Right lobe of liver (tissue), 4 donors: ENCODE measurements around the gene HIP1R.

Source experiments
- POLR2A ChIP-seq: fragments of 450-650 bp; IDR thresholded peaks from one replicate; pipeline ENCODE4 v1.6.1; 2017; ENCODE audit warnings: antibody characterized with exemption, mild to moderate bottlenecking
- TF ChIP-seq, protein P1 (sequence below), 4 donors: fragments of 200-600 bp in 3 of 4; fragments of 450-650 bp in 1 of 4; IDR thresholded peaks; one replicate each; pipeline versions ENCODE4 v1.5.1 to v1.8.0; 2016 to 2022; ENCODE audit warnings: antibody characterized with exemption in 4 of 4, mild to moderate bottlenecking in 2 of 4
- donor health status: DM: no; HTN: no; CAD: no.
- donor health status: DM: no; HTN: no; CAD: no.
- donor health status: DM: no; HTN: yes; CAD: no.

DNA sequence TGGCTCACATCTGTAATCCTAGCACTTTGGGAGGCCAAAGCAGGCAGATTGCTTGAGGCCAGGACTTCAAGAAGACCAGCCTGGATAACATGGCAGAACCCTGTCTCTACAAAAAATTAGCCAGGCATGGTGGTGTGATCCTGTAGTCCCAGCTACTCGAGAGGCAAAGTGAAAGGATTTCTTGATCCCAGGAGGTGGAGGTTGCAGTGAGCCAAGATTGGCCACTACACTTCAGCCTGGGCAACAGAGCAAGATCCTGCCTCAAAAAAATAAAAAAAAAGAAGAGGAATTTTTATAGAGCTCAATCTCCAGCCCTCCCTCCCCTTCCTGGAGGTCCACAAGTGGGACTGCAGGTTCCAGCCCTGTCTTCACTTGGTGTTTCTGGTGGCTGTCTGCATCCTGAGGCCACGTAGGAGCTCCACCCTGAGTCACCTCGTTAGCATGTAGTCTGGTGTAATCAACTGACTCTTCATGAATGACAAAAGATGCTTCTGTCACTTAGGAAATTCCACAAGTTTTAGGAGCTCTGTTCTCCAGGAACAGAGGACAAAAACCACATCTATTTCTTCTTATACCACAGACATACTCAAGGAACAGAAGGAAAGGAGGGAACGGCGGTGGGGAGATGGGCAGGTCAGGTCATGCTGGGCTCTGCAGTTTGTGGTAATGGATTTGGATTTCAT, 44.7 kb upstream of the HIP1R start:
- TF ChIP-seq, protein P1, sequence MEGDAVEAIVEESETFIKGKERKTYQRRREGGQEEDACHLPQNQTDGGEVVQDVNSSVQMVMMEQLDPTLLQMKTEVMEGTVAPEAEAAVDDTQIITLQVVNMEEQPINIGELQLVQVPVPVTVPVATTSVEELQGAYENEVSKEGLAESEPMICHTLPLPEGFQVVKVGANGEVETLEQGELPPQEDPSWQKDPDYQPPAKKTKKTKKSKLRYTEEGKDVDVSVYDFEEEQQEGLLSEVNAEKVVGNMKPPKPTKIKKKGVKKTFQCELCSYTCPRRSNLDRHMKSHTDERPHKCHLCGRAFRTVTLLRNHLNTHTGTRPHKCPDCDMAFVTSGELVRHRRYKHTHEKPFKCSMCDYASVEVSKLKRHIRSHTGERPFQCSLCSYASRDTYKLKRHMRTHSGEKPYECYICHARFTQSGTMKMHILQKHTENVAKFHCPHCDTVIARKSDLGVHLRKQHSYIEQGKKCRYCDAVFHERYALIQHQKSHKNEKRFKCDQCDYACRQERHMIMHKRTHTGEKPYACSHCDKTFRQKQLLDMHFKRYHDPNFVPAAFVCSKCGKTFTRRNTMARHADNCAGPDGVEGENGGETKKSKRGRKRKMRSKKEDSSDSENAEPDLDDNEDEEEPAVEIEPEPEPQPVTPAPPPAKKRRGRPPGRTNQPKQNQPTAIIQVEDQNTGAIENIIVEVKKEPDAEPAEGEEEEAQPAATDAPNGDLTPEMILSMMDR (IDR thresholded peaks at IDR 0.05): no peak
- no peak for TF ChIP-seq POLR2A
